C4-2B (cell line): ENCODE measurements around the gene DNAJC10.

Experiments
- ZFX ChIP-seq: fragments of 450-650 bp; IDR thresholded peaks from 2 replicates; pipeline ENCODE4 v1.6.1; 2017
- TF ChIP-seq, protein P1 (sequence below): fragments of 450-650 bp; conservative IDR thresholded peaks from 2 replicates; pipeline ENCODE4 v1.5.1; 2017; ENCODE audit warnings: mild to moderate bottlenecking

DNA sequence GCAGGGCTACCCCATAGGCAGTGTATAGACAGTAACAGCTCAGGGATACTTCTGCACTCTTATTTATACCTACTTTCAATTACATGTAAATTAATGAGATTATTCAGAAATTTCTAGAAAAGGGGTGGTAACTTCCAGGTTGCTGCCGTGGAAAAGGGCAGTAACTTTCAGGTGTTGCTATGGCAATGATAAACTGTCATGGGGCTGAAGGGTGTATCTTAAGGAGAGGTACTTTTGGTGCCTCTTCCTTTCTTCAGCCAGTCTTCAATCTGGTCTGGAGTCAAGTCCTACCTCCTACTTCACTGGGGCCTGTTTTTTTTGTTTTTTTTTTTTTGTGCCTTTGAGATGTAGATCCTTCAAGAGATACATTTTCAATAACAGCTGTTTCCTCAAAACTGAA is 35.2 kb upstream of the DNAJC10 start:
- TF ChIP-seq, protein P1, sequence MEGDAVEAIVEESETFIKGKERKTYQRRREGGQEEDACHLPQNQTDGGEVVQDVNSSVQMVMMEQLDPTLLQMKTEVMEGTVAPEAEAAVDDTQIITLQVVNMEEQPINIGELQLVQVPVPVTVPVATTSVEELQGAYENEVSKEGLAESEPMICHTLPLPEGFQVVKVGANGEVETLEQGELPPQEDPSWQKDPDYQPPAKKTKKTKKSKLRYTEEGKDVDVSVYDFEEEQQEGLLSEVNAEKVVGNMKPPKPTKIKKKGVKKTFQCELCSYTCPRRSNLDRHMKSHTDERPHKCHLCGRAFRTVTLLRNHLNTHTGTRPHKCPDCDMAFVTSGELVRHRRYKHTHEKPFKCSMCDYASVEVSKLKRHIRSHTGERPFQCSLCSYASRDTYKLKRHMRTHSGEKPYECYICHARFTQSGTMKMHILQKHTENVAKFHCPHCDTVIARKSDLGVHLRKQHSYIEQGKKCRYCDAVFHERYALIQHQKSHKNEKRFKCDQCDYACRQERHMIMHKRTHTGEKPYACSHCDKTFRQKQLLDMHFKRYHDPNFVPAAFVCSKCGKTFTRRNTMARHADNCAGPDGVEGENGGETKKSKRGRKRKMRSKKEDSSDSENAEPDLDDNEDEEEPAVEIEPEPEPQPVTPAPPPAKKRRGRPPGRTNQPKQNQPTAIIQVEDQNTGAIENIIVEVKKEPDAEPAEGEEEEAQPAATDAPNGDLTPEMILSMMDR, result no peak
- TF ChIP-seq ZFX, result no peak
